ENCODE results near the gene RPL19.

- TF ChIP-seq CTCF (conservative IDR thresholded peaks at IDR 0.05; ENCODE audit: low read length) (no peak; the same call in 1 of the 2 replicates), EZH2phosphoT487 (IDR thresholded peaks at IDR 0.05; ENCODE audit: borderline replicate concordance, low read depth, low read length) (no peak)
These were observed 8.8 kb downstream of the RPL19 start for GRCh38 chr17:39208893-39209292.
